GM18519 (cell line): Measurements from ENCODE around the gene DSG2.
"Not testable (repeated sequence)": the region's sequence is repeated elsewhere in the genome, so short reads cannot be mapped to it uniquely, and the experiment has no call there.

ENCODE experiments used
- ATAC-seq: cut with Tn5 transposase; IDR thresholded peaks from one replicate; pipeline ENCODE4 v1.9.1; 2021; ENCODE audit warnings: mild to moderate bottlenecking, moderate library complexity; ENCODE audit not compliant: unreplicated experiment, low FRiP score

The DSG2 gene

DNA sequence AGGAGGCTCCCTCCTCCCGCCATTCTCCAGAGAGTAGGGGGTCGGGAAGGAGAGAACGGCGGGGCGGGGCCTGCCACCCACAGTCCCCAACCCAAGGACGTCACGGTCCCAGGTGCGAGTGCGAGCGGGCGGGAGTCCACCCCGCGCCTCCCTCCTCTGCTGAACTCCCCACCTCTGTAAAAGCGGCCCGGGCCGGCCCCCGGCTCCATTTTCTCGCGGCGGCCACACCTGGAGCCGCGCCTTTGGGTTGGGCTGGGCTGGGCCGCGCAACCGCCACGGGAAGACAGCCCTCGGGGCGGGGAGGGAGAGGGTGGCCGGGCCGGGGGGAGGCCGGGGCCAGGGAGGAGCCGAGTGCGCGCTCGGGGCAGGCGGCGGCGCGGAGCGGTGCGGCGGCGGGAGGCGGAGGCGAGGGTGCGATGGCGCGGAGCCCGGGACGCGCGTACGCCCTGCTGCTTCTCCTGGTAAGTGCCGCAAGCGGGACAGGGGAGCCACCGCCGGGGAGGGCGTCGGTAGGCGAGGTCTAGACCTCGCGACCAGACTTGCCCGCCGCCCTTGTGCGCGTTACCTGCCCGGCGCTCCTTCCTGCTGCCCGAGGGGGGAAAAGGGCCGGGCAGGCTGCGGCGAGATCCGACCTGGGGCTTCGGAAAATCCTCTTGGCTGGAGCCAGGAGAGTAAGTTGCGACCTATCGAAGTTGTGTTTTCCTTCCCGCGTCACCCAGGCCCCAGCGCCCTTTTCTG lies at the start of gene DSG2:
TSS of gene DSG2 (plus strand) at position 342 of the 738 bp plus-strand sequence. CDS start at position 417, 75 bp downstream.
- ATAC-seq = peak; percentile 27

DNA sequence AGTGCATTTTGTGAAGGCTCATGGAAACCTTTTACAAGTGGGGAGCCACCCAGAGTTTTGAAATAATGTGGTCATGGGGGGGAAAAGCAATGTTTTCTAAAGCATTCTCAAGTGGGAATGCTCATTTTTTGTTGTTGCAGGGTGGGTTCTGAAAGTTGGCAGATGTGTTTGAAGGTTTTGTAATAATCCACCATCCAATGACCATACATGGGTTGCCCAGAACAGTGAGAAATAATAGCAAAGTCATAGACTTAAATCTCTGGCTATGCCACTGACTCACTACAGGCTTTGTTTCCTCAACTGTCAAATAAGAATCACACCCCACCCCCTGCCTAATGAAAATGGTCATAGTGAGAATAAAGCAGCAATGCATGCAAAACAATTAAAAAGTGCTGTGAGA lies 47.6 kb upstream of the DSG2 start:
- no peak for ATAC-seq

DNA sequence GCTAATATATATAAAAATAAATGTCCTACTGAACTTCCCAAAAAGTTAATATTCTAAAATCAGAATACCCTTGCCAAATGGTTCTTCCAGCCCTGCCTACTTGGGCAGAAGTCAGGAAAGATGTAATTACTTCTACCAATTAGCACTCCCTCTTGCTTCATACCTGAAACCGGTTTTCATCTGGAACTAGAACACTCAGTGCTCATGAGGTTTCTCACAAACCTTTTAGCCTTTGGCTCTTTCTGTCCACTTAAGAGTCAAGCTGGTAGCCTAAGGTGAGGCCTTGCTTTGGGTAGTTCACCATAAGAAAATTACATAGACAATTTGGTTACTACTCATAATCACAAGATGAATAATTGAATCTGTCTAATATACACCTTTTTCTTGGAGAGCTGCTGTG lies 46.4 kb upstream of the DSG2 start:
- no peak for ATAC-seq

DNA sequence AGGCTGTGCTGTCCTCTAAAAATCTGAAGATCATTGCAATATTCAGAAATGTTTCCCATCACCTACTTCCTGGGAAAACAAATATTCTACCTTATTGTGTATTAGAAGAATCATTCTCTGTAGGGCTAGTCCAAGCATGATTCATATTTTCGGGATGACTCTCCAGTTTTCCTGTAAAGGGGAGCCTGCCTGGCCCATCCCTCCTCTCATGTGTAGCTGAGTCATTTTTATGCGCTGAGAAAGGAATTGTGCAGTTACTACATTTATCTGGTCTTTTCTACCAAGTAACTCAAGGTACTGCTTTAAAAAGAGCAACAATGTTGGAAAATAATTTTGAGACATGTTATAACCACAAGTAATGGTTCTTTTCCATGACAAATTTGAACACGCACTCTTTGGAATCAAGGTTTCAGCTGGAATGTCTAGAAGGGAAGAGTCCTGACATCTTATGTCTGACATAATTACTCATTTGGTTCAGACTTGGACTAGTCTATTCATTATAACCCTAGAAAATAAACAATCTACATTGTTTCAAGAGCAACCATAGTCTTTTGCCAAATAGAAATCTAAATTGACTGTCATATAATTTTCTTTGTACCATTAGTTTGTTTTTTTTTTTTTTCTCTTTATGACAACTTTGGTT lies 43.8 kb upstream of the DSG2 start:
- ATAC-seq = no peak

DNA sequence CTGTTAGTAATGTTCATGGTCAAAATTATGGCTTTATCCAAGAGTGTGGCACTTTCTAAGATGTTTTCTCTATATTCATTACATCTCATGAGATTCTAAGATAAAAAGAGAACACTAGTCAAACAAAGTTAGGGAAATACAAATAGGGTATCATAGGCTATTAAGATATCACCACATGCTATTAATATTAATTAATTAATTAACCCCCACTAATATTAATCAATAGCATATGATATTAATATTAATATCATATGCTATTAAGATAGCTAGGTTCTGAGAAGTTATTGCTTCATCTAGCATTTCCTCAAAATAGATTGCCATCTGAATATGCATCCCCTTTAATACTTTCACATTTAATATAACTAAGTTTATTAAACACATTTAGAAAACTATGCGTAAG lies 28.3 kb upstream of the DSG2 start:
- ATAC-seq = no peak

DNA sequence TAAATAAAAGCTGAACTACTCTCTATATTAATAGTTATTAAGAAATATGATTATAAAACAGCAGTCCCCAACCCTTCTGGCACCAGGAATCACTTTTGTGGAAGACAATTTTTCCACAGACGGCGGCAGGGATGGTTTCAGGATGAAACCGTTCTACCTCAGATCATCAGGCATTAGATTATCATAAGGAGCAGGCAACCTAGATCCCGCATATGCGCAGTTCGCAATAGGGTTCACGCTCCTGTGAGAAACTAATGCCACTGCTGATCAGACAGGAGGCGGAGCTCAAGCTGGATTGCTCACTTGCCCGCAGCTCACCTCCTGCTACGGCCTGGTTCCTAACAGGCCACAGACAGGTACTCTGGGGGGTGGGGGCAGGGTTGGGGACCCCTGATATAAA lies 19.3 kb upstream of the DSG2 start:
- ATAC-seq = no peak

DNA sequence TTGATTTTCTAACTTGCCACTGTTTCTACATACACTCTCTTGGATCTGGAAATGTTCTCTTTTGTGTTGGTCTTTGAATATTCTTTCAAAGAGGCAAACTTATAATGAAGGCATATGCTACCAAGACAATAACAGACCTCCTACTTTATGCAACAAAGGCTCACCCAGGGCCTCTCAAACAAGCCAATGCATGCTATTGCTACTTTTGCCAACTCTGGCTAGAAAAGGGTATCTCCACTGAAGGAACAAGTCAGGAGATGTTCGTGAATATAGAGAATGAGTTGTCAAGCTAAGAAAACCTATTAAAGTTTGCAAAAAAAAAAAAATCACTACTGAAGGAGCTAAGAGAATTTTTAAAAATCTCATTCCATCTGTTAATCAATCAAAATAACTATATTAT lies 15.9 kb upstream of the DSG2 start:
- no peak for ATAC-seq

DNA sequence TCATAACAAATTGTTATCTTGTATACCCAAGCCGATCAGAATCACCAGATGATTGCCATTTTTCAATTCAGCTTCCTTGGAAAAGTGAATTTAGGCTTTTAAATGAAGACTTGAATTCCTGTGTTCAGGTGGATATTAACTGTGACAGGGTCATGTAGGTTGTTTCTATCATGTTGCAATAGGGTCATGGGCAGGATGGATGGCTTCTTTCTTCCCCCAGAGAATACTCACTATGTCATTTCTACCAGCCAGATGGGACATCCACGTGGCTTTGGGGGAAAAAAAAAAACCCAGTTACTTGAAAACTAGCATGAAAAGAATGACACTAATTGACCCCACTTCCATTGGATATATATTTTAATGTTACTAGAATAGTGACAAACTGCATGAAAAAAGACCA lies 14.6 kb upstream of the DSG2 start:
- no peak for ATAC-seq

DNA sequence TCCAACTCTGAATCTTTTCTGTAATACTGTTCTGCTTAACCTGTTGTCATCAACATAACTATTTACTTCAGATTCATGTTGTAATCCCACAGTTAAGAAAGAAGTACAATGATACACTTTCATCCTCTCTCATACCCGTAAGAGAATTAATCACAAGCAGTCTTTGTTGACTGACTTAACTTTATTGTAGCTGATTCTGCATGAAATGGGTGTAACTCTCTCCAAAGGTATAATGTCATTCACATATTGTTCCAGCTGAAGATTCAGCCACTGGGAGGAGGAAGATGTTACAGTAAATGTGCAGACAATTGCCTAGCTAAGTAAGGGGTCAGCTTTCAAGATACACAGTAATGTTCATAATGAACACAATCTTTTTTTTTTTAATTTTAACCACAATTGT lies 13.5 kb upstream of the DSG2 start:
- no peak for ATAC-seq

DNA sequence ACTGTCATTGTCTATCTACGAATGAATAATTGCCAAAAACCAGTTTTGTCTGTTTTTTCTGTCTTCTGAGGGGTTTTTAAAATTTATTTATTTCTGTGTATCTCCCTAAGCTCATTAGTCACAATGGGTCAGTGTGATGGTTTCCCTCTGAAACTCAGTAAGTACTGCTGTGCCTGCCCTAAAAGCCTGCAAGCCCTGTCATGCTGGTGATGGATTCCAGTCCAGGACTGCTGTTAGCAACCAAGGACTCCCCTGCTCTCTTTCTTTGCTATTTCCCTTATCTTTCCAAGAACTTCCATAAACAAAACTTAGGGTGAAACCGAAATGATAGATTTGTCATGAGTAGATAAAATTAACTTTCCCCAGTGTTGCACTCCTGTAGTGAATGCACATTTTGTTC lies 11.8 kb upstream of the DSG2 start:
- no peak for ATAC-seq

DNA sequence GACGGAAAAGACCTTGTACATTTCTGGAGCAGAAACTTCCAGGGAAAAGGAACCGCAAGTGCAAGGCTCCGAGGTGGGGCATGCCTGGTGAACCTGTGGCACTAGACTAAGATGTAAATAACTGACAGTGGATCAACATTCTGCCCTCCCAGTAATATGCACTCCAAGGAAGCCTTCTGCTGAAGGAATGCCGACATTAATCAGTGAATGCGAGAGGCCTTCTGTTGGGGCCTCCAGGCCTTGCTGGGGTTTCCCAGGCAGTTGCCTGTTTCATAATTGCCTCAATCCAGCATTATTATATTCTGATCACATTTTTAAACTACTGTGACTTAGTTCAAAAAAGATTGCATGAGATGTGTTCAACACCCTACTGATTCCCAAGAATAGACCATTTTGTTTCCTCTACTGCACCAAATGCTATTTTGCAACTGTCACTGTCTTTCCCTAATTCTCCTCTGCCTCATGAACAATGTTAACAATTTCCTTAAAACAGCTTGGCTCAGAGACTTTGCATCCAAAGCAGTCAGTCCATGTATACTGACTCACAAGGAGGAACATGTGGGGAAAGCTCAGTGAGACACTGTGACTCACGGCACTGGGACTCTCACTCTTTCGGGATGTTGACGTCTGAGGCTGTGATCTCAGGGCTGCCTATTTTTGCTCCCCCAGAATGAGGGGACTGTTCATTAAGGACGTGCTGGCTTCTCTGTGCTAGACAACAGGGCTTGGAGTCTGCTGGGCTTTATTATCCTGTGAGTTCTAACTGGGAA lies 10.5 kb upstream of the DSG2 start:
- no peak for ATAC-seq

DNA sequence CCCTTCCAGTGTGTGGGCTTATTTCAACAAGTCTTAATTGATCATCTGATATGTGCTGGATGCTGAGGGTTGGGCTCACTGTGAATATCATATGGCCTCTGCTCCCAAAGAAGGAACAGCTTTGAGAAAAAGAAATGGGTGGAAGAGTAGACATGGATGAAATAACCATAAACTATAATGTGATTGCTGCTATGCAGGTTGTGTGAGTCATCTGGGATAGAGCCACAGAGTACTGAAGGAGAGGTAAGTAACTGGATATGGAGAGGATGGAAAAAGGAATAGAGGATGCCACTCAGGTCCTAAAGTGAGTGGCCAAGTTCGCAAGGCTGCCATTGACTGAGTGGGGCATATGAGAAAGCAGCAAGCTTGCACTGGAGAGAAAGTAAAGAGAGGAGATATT lies 8.7 kb upstream of the DSG2 start:
- no peak for ATAC-seq

DNA sequence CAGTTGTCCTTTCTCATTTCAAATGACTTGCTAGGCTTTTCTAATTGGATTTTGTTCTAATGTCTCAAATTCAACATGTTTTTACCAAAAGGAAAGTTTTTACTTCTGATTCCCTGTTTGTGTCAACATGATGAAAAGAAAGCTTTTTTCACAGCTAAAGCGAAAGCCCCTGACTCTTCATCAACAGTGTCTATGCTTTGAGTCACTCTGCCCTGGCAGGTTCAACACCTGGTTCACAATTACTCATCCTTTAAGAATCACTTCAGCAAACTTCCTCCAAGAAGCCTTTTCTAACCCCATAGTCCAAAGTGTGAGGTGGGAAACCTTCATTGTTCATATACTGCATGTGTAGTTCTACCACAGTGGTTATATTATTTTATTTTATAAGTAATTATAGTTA lies 7.6 kb upstream of the DSG2 start:
- ATAC-seq = peak; percentile 91

DNA sequence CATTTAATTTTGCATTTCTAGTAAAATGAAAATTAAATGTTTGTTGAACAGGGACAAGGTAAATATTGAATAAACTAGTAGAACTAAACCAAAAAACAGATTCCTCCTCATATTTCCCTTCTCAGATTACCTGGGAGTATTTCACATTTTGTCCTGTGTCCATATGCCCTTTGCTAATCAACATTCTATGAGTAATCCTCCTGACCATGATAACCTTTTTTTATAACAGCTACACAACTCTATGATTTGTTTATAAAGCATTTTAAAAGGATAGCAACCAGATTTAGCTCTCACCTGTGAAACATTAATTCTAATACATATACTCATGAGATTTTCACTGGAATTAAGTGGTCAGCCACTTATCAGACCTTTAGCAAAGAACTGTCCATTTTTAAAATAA lies 7.1 kb upstream of the DSG2 start:
- no peak for ATAC-seq

DNA sequence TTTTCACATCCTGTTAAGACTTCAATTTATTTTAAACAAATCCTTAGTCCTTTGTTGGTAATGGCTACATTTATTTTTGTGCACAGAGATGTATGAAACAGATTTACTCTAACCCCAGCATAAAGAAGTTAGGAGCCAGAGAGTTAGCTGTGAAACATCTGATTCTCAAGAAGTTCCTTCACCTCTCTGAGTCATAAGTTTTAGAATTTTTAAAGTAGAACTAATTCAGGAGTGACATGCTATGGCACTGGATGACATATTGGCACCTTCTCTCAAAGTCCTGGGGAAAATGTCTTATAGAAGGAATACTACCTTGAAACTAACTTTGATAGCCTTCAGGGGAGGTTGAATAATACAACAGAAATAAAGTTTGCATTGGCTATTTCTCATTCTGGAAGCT lies 6.4 kb upstream of the DSG2 start:
- ATAC-seq = no peak

DNA sequence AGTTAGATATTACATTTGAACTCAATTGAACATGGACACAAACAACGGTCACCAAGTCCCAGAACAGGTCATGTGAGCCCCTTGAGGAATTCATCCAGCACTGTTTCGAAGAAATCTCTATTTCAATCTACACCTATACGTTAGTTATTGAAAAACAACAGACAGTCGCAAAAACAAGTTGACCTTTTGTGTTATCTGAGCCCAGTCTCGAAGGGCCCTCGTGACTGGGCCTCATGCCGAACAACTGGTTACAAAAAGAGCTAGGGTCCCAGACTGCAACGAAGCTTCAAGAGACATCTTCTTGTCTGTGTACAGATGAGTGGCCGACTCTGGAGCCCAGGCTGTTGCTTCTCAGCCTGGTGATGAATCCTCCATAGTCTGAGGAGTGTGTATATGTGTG lies 5.3 kb upstream of the DSG2 start:
- no peak for ATAC-seq

DNA sequence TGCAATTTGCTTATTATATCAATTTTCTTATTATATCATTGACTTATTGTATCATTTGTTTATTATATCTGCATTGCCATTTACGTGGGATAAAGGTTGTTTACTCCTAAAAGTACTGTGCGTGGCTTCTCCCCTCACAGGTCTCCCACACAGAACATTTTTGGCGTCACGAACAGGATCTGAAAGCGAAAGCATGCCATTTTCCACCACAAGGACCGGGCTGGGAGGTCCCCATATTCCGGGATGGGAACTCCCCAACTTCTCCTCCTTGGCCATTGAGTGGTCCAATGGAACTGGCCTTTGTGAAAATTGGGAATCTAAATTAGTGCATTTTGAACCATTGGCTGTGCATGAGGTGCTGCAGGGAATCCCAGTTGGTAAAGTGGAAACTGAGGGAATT lies 4.8 kb upstream of the DSG2 start:
- ATAC-seq = no peak

DNA sequence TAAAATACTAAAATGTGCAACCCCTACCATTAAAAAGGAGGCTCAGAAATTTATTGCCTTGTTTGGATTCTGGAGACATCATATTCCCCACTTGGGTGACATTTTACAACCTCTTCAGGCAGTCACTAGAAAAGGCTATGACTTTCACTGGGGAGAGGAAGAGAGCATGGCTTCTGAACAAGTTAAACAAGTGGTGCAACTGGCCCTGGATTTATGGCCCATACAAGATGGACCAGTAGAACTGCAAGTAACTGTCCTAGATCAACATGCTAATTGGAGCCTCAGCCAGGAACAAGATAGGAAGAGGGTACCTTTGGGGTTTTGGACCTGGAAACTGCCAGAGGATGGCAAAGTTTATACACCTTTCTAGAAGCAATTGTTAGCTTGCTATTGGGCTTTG lies 4.0 kb upstream of the DSG2 start:
- ATAC-seq = no peak

DNA sequence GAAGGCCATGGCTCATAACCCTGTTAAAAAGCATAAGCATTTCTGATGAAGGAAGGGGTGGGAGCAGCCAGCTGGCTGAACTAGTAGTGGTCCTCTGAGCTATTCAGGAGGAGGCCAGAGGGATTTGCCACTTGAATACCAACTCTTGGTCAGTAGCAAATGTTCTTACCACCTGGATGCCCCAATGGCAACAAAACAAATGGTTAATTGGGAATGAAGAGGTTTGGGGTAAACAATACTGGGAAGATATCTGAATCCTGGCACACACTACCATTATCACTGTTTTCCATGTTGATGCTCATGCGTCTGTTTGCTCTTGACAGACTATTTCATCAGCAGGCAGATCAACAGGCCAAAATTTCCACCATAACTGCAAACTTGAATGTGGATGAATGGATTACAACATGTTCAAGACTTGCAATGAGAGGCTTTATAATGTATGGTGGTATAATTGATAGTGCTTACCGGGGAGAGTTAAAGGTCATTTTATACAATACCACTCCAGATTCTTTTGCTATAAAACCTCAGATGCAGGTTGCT lies 3.2 kb upstream of the DSG2 start:
- not testable (repeated sequence) for ATAC-seq

DNA sequence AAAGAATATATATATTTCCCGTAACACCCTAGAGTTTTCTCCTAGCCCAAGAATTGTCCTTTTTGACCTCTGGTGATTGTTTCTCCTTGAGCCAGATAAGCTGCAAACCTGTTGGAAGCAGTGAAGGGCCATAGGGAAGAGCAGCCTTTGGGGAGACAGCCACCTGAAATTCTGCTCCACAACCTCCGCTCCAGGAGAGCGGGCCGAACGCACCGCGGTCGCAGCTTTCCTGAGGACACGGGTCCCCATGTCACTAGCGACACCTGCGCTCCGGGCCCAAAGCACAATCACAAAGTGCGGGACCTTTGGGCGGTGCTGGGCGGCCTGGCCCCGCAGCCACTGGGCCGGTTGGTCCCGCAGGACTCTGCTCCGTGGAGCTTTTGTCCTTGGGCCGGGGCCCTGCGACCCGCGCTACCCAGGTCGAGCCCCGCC lies 557 bp upstream of the DSG2 start:
- no peak for ATAC-seq
